ENCODE measurements around the gene ERVK3-1.
A peak's percentile ranks its signal among the peaks of the same experiment; 100 is the strongest.

Gene ERVK3-1

GRCh38 chr19:58279925-58280316 is 25.3 kb upstream of the ERVK3-1 start:
- peak overlapping the region; percentile 95 for H3K4me3 ChIP-seq (ENCODE audit: low read depth, low read length)
- TF ChIP-seq, protein P1, sequence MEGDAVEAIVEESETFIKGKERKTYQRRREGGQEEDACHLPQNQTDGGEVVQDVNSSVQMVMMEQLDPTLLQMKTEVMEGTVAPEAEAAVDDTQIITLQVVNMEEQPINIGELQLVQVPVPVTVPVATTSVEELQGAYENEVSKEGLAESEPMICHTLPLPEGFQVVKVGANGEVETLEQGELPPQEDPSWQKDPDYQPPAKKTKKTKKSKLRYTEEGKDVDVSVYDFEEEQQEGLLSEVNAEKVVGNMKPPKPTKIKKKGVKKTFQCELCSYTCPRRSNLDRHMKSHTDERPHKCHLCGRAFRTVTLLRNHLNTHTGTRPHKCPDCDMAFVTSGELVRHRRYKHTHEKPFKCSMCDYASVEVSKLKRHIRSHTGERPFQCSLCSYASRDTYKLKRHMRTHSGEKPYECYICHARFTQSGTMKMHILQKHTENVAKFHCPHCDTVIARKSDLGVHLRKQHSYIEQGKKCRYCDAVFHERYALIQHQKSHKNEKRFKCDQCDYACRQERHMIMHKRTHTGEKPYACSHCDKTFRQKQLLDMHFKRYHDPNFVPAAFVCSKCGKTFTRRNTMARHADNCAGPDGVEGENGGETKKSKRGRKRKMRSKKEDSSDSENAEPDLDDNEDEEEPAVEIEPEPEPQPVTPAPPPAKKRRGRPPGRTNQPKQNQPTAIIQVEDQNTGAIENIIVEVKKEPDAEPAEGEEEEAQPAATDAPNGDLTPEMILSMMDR (IDR thresholded peaks at IDR 0.05; ENCODE audit: low read depth, low read length): no peak

DNA sequence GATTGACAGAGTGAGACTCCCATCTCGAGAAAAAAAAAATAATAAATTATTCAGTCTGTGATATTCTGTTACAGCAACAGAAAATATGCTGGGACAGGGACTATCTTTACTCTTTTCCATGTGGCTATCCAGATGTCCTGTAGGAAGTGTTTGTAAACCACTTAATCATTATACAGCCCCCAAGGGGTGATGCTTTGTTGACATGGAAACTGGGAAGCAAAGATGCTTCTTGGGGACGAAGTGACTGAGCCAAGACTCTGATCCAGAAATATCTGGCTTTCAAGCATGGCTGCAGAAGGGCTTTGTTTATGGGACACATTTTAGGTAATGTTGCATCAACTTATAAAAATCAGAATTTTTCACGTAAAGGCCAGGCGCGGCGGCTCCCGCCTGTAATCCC is 21.0 kb upstream of the ERVK3-1 start:
- TF ChIP-seq, protein P1 (IDR thresholded peaks at IDR 0.05; ENCODE audit: low read depth, low read length): no peak
- H3K4me3 ChIP-seq (ENCODE audit: low read depth, low read length): no peak overlapping the region

- TF ChIP-seq, protein P1 (IDR thresholded peaks at IDR 0.05; ENCODE audit: low read depth, low read length): no peak
- no peak overlapping the region for H3K4me3 ChIP-seq (ENCODE audit: low read depth, low read length)
Observed at GRCh38 chr19:58291943-58292342, 13.2 kb upstream of the ERVK3-1 start.

DNA sequence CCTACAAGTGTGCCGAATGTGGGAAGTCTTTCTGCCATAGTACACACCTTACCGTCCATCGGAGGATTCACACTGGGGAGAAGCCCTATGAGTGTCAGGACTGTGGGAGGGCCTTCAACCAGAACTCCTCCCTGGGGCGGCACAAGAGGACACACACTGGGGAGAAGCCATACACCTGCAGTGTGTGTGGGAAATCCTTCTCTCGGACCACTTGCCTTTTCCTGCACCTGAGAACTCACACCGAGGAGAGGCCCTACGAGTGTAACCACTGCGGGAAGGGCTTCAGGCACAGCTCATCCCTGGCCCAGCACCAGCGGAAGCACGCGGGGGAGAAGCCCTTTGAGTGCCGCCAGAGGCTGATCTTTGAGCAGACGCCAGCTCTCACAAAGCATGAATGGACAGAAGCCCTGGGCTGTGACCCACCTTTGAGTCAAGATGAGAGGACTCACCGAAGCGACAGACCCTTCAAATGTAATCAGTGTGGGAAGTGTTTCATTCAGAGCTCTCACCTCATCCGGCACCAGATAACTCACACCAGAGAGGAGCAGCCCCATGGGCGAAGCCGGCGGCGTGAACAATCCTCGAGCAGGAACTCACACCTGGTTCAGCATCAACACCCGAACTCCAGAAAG is 10.3 kb upstream of the ERVK3-1 start:
- H3K4me3 ChIP-seq (ENCODE audit: low read depth, low read length): no peak overlapping the region
- TF ChIP-seq, protein P1 (IDR thresholded peaks at IDR 0.05; ENCODE audit: low read depth, low read length): no peak

DNA sequence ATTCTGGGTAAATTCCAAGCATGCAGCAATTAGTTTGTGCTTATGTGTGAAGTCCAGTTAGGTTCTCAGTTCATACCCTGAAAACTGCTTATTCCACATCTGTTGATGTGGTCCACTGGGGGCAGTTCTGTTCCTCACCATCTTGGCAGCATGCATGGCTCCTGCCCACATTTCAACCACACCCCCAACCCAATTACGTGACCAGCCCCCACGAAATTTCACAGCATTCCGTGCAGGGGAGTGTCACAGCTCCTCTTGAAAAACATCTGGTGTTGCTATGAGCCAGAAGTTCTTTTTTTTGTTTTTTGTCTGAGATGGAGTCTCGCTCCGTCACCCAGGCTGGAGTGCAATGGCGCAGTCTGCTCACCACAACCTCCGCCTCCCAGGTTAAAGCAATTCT is 9.1 kb upstream of the ERVK3-1 start:
- TF ChIP-seq, protein P1 (IDR thresholded peaks at IDR 0.05; ENCODE audit: low read depth, low read length): no peak

GRCh38 chr19:58300620-58301019 is 4.6 kb upstream of the ERVK3-1 start:
- no peak overlapping the region for H3K4me3 ChIP-seq (ENCODE audit: low read depth, low read length)
- TF ChIP-seq, protein P1 (IDR thresholded peaks at IDR 0.05; ENCODE audit: low read depth, low read length): no peak

More for the DNA sequence above, 9.1 kb upstream of the ERVK3-1 start:
- no peak overlapping the region for H3K4me3 ChIP-seq (ENCODE audit: low read depth, low read length)

DNA sequence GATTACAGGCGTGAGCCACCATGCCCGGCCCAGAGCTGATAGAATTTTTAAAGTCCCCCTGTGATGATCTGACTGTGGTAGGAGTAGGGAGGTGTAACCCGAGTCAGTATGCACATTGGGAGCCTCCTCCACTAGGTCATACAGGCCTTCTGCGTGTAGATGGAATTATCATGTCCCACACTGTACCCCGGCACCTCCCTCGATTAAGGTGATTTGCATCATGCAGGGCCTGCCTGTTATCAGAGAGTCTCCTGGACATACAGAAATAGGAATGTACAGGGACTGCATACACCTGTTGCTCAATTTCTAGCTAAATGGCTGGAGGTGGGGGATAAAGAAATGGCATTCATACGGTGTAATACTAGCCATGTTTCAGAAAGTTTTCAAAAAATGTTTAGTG is 922 bp upstream of the ERVK3-1 start:
- TF ChIP-seq, protein P1 (IDR thresholded peaks at IDR 0.05; ENCODE audit: low read depth, low read length): no peak
- no peak overlapping the region for H3K4me3 ChIP-seq (ENCODE audit: low read depth, low read length)
